ENCODE data around the gene RFX7. TPM values are rescaled to one million over a fixed set of nuclear protein-coding genes. Genes with fewer than 3 reads are reported as not detected.

Gene RFX7
- total and polyA plus RNA-seq, 2 of the 8 experiments (the other 6 are each of a cell fraction or from before 2014, with no cell fraction given): 10.4 to 40.9 TPM

DNA sequence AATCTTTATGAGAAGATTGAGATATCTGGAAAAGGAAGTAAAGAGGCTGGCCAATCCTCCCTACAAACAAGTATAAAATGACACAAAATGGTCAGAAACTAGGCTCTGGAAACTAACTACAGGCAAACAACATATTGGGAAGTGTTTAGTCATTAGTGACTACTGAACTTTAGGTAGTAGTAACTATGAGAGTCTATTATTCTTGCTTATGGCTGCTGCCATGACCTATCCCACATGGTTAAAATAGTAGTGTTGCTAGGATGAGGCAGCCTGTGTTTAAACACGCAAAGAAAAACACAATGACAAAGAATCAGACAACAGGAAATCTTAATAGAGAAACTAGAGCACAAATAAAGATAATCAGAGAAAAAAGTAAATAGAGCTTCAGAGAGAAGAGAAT is 67.9 kb downstream of the RFX7 start (continued):
- TF ChIP-seq, protein P1, sequence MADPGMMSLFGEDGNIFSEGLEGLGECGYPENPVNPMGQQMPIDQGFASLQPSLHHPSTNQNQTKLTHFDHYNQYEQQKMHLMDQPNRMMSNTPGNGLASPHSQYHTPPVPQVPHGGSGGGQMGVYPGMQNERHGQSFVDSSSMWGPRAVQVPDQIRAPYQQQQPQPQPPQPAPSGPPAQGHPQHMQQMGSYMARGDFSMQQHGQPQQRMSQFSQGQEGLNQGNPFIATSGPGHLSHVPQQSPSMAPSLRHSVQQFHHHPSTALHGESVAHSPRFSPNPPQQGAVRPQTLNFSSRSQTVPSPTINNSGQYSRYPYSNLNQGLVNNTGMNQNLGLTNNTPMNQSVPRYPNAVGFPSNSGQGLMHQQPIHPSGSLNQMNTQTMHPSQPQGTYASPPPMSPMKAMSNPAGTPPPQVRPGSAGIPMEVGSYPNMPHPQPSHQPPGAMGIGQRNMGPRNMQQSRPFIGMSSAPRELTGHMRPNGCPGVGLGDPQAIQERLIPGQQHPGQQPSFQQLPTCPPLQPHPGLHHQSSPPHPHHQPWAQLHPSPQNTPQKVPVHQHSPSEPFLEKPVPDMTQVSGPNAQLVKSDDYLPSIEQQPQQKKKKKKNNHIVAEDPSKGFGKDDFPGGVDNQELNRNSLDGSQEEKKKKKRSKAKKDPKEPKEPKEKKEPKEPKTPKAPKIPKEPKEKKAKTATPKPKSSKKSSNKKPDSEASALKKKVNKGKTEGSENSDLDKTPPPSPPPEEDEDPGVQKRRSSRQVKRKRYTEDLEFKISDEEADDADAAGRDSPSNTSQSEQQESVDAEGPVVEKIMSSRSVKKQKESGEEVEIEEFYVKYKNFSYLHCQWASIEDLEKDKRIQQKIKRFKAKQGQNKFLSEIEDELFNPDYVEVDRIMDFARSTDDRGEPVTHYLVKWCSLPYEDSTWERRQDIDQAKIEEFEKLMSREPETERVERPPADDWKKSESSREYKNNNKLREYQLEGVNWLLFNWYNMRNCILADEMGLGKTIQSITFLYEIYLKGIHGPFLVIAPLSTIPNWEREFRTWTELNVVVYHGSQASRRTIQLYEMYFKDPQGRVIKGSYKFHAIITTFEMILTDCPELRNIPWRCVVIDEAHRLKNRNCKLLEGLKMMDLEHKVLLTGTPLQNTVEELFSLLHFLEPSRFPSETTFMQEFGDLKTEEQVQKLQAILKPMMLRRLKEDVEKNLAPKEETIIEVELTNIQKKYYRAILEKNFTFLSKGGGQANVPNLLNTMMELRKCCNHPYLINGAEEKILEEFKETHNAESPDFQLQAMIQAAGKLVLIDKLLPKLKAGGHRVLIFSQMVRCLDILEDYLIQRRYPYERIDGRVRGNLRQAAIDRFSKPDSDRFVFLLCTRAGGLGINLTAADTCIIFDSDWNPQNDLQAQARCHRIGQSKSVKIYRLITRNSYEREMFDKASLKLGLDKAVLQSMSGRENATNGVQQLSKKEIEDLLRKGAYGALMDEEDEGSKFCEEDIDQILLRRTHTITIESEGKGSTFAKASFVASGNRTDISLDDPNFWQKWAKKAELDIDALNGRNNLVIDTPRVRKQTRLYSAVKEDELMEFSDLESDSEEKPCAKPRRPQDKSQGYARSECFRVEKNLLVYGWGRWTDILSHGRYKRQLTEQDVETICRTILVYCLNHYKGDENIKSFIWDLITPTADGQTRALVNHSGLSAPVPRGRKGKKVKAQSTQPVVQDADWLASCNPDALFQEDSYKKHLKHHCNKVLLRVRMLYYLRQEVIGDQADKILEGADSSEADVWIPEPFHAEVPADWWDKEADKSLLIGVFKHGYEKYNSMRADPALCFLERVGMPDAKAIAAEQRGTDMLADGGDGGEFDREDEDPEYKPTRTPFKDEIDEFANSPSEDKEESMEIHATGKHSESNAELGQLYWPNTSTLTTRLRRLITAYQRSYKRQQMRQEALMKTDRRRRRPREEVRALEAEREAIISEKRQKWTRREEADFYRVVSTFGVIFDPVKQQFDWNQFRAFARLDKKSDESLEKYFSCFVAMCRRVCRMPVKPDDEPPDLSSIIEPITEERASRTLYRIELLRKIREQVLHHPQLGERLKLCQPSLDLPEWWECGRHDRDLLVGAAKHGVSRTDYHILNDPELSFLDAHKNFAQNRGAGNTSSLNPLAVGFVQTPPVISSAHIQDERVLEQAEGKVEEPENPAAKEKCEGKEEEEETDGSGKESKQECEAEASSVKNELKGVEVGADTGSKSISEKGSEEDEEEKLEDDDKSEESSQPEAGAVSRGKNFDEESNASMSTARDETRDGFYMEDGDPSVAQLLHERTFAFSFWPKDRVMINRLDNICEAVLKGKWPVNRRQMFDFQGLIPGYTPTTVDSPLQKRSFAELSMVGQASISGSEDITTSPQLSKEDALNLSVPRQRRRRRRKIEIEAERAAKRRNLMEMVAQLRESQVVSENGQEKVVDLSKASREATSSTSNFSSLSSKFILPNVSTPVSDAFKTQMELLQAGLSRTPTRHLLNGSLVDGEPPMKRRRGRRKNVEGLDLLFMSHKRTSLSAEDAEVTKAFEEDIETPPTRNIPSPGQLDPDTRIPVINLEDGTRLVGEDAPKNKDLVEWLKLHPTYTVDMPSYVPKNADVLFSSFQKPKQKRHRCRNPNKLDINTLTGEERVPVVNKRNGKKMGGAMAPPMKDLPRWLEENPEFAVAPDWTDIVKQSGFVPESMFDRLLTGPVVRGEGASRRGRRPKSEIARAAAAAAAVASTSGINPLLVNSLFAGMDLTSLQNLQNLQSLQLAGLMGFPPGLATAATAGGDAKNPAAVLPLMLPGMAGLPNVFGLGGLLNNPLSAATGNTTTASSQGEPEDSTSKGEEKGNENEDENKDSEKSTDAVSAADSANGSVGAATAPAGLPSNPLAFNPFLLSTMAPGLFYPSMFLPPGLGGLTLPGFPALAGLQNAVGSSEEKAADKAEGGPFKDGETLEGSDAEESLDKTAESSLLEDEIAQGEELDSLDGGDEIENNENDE (IDR thresholded peaks at IDR 0.05; ENCODE audit: insufficient replicate concordance, low read length): no peak
- TF ChIP-seq SIN3A (conservative IDR thresholded peaks at IDR 0.05 in 1 of 2, IDR thresholded peaks at IDR 0.05 in 1 of 2; ENCODE audit: low read depth in 1 of 2, low read length in 2 of 2) (no peak), CEBPB (IDR thresholded peaks at IDR 0.05; ENCODE audit: low read depth, low read length) (no peak), KDM4A (IDR thresholded peaks at IDR 0.05; ENCODE audit: low read depth, low read length, severe bottlenecking) (no peak), TEAD4 (IDR thresholded peaks at IDR 0.05; ENCODE audit: low read depth, low read length) (no peak), ASH2L (IDR thresholded peaks at IDR 0.05; ENCODE audit: low read length) (no peak), RBBP5 (IDR thresholded peaks at IDR 0.05; ENCODE audit: borderline replicate concordance, low read depth, low read length) (no peak), RFX5 (IDR thresholded peaks at IDR 0.05; ENCODE audit: borderline replicate concordance, low read depth, low read length) (no peak)

All from H1 (cell line).